Aorta (tissue), 5 donors: ENCODE data around the gene RPRML. TPM values are rescaled to one million over a fixed set of nuclear protein-coding genes. Genes with fewer than 3 reads are reported as not detected.
A peak's percentile ranks its signal among the peaks of the same experiment; 100 is the strongest.
"Not testable (repeated sequence)": the region's sequence is repeated elsewhere in the genome, so short reads cannot be mapped to it uniquely, and the experiment has no call there.

Source experiments
- ATAC-seq: fragments of 200-7000 bp; cut with Tn5 transposase; one replicate; pipeline ENCODE4 v1.9.1; 2022; ENCODE audit warnings: moderate library complexity; ENCODE audit not compliant: low FRiP score
- DNase-seq, 2 donors: peaks; one replicate each; pipeline ENCODE4 v3.0.0-alpha.2; 2020
- H3K27ac ChIP-seq, 2 donors: one replicate each; pipeline ENCODE4 v1.5.1; 2013; ENCODE audit warnings: low read length in 2 of 2, mild to moderate bottlenecking in 2 of 2, moderate library complexity in 2 of 2, control low read depth in 1 of 2, inconsistent platforms in 1 of 2, low read depth in 1 of 2
- H3K27me3 ChIP-seq, 2 donors: one replicate each; pipeline ENCODE4 v1.6.1; 2013; ENCODE audit warnings: control low read depth in 1 of 2, low read length in 1 of 2, mild to moderate bottlenecking in 1 of 2, moderate library complexity in 1 of 2; ENCODE audit not compliant: insufficient read depth in 2 of 2, control insufficient read depth in 1 of 2
- H3K36me3 ChIP-seq, 2 donors: one replicate each; pipeline ENCODE4 v1.6.1; 2013; ENCODE audit warnings: control low read depth in 1 of 2, low read length in 1 of 2, mild to moderate bottlenecking in 1 of 2; ENCODE audit not compliant: insufficient read depth in 2 of 2, control insufficient read depth in 1 of 2
- H3K4me1 ChIP-seq, 2 donors: one replicate each; pipeline ENCODE4 v1.6.1; 2013; ENCODE audit warnings: low read length in 2 of 2, control low read depth in 1 of 2, mild to moderate bottlenecking in 1 of 2, moderate library complexity in 1 of 2; ENCODE audit not compliant: insufficient read depth in 2 of 2, control insufficient read depth in 1 of 2
- H3K4me3 ChIP-seq, 2 donors: one replicate each; pipeline ENCODE4 v1.5.1; 2013; ENCODE audit warnings: low read length in 2 of 2, control low read depth in 1 of 2, mild to moderate bottlenecking in 1 of 2
- H3K9me3 ChIP-seq: one replicate; pipeline ENCODE4 v1.6.1; 2013; ENCODE audit warnings: mild to moderate bottlenecking, low read length; ENCODE audit not compliant: control insufficient read depth
- WGBS, 2 donors: extraction: QIAGEN DNeasy Blood & Tissue Kit; methylation state at CpG; one replicate each; pipeline ENCODE4 v1.1.7; 2013; 5-methylcytosine and 5-hydroxymethylcytosine counted together
- intact Hi-C, 2 donors: fragments of 100-400 bp; cut with DNase I; formaldehyde crosslinking; loops; one replicate each; pipeline versions ENCODE4 v1.14.2 to v1.15.0; 2022
- long read RNA-seq, 2 donors: library from polyadenylated mRNA; unstranded; transcript quantifications; one replicate each; pipeline ENCODE4 v2.0.0, GENCODE V29; 2020 to 2021
- polyA plus RNA-seq, 2 donors: library from polyadenylated mRNA; stranded (reverse); fragments of 200-250 nt; gene quantifications; one replicate each; pipeline ENCODE4 v1.2.3, GENCODE V29; 2013
- total RNA-seq, 2 donors: library from RNA; stranded (reverse); fragmentation: NEBNext Ultra II Directional; extraction: Animal tissue kit (Norgen Biotek cat#: 25700); gene quantifications; one replicate each; pipeline ENCODE4 v1.2.1, GENCODE V29; 2021
- donor health status: healthy with polysubstance abuse.
- donor health status: Bipolar disorder and iron deficiency.
- donor health status: DM: no; HTN: no; CAD: no.
- donor health status: DM: no; HTN: no; CAD: no.
- donor health status: DM: yes; HTN: yes; CAD: no.

RPRML gene
- 1 to 10 TPM in 1 of 2 donors, not detected in 1; 1.4 TPM for total RNA-seq
- under 1 TPM in 1 of 2 donors, not detected in 1; 0.84 TPM for polyA plus RNA-seq
- long read RNA-seq, donor 1 = 0 reads
- long read RNA-seq, donor 2 = 0 reads

DNA sequence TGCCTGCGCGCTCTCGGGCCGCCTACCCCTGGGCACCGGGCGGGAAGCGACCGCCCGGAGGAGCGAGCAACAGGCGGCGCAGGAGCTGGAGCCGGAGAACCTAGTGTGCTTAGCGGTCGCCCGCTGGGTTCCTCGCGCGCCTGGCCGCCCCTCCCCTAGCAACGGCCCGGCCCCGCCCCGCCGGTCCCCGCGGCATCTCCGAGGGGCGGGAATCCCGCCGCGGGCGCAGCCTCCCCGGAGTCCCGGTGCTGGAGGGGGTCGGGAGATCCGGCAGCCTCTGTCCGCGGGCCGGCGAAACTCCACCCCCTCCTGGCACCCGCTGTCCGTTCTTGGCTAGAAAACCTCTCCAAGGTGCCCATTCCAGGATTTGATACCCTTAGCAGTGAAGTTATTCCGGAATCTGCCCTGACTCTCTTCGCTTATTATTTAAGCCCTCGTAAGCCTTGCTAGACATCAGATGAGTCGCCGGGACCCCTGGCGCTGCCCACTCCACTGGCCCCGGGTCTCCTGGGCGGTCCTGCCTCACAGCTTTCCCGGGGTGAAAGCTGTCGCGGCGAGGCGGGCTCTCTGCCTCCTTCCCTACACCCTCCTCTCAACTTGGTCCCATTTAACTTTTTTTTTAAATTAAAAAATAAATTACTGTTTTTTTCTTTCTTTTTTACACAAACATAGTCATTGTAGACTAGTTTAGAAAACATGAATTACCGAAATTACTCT, at the start of gene RPRML:
RPRML (minus strand) TSS at position 107 of the 717 bp plus-strand sequence. CDS start 246 bp downstream, outside the sequence.
- intact Hi-C loops = no loop called here
- no peaks in the 10 kb centered on the region for H3K9me3 ChIP-seq
- DNase-seq (peak; percentile 65 to 84), ATAC-seq (peak; percentile 54)
- no peaks in the 10 kb centered on the region for H3K27me3 ChIP-seq
- H3K27ac ChIP-seq = no peak within 1 kb of the TSS
- H3K4me3 ChIP-seq = peak within 1 kb of the TSS; percentile 48 to 54
- H3K4me1 ChIP-seq = no peaks in the 10 kb centered on the region
- H3K36me3 ChIP-seq = no peaks in the 10 kb centered on the region
- WGBS, 2 donors = 1% methylated on average over 30 to 57 of the region's 57 CpGs

DNA sequence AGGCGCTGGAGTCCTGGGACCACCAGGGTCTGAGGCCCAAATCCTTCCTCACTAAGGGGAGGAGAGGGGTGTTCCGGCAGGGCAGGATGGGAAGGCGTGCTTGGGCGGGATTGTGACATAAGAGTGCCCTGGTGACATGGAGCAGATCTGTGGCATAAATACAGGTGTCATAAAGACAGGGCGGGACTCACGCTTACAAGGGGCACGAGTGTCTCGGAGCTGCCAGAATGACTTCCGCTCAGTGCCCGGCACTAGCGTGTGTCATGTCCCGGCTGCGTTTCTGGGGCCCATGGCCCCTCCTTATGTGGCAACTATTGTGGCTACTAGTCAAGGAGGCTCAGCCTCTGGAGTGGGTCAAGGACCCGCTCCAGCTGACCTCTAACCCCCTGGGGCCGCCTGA, 37.9 kb upstream of the RPRML start:
- H3K27ac ChIP-seq, intact Hi-C loops, ATAC-seq, H3K4me1 ChIP-seq, H3K9me3 ChIP-seq, DNase-seq, H3K4me3 ChIP-seq, H3K27me3 ChIP-seq, H3K36me3 ChIP-seq: not testable (repeated sequence)
- 94% methylated on average over 9 to 11 of the region's 15 CpGs for WGBS, 2 donors

DNA sequence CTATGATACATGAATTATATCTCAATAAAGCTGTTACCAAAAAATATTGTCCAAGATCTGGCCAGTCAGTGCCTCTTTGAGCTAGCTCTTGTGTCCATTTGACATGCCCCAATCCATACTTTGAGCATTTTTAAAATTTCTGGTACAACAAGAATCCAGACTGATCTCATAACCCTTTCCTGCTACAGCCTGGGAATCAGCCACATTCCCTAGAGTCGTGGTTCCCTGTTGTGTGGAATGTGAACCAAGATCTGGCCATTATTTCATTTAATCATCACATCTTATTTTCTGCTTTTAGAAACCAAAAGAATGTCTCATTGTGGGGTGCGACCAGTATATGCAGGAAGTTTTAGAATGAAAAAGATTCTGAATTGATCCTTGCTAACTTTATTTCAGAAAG, 34.3 kb upstream of the RPRML start:
- WGBS, 2 donors = 33 to 34% methylated on average over 2 of the region's 2 CpGs
- intact Hi-C loops = no loop called here
- no peaks in the 10 kb centered on the region for H3K4me1 ChIP-seq
- no peaks in the 10 kb centered on the region for H3K27me3 ChIP-seq
- no peak for DNase-seq
- H3K4me3 ChIP-seq = no peak overlapping the region
- no peak for ATAC-seq
- no peaks in the 10 kb centered on the region for H3K9me3 ChIP-seq
- H3K36me3 ChIP-seq = no peaks in the 10 kb centered on the region
- no peak overlapping the region for H3K27ac ChIP-seq

DNA sequence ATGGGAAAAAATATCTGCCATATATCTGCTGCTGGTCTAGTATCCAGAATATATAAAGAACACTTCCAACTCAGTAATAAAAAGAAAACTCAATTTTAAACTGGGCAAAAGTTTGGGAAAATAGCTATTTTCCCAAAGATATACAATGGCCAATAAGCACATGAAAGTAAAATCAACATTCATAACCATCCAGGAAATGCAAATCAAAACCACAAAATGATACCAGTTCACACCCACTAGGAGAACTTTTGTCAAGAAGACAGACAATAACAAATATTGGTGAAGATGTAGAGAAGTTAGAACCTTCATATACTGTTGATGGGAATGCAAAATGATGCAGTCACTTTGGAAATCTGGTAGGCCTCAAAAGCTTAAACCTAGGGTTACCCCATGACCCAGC, 33.4 kb upstream of the RPRML start:
- Histone ChIP-seq H3K27ac (no peak overlapping the region), H3K4me3 (no peak overlapping the region), H3K27me3 (no peaks in the 10 kb centered on the region), H3K36me3 (no peaks in the 10 kb centered on the region), H3K4me1 (no peaks in the 10 kb centered on the region), H3K9me3 (no peaks in the 10 kb centered on the region)
- DNase-seq (no peak), ATAC-seq (no peak)
- intact Hi-C loops = no loop called here

DNA sequence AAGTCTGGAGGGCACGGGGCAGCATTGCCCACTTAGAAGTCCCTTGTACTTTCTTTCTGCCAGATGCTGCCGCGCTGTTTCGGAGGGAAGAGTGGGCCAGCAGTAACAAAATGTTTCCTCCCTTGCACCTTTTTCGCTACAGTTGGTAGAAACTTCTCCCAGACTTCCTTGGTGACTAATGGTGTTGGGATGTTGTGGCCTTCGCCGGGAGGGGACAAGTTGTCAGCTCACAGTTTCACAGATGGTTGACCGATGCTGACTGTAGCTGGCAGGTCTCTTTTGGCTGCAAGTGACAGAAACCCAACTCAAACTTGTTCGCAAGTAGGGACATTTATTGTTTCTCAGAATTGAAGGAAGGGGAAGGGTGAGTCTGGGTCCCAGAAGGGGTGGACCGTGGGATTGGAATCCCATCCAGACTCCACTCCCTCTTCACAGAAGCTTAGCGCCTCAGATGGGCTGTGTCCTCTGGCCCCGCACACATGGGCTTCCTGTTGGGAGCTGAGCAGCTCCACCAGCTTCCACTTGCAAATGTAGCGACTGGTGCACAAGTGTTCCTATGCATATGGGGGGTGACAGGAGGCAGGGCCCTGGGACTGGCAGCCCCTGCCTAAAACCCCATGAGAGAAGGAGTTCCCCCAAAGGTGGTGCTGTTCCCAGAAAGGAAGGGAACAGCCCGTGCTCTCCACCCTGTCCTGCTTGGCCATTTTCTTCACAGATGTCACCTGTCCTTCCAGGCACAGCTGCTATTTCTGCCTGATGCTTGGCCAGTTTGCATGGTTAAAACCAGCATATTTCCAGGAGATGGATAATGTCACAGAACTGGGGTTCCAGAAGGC, 30.9 kb upstream of the RPRML start:
- Histone ChIP-seq H3K4me3 (no peak overlapping the region), H3K27ac (no peak overlapping the region), H3K9me3 (no peaks in the 10 kb centered on the region), H3K4me1 (no peaks in the 10 kb centered on the region), H3K36me3 (no peaks in the 10 kb centered on the region), H3K27me3 (no peaks in the 10 kb centered on the region)
- 86 to 91% methylated on average over 14 of the region's 14 CpGs for WGBS, 2 donors
- intact Hi-C loops = no loop called here
- ATAC-seq (no peak), DNase-seq (no peak)

DNA sequence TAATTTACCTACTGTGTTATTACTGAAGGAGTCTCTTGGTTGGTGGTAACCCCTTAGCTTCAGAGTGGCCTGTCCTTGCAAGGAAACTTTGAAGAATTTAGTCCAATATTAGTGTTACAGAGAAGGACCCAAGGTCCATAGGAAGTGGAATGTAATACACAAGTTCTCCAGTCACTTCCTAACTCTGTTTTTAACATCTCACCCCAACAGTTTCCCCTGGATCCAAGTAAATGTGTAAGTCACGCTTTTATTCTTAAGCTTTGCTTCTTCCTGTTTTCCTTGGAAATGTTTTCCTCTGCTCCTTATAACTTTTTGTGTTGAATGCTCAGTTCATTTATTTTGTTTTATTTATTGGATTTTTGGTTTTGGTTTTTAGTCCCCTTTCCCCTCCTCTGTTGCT, 25.9 kb upstream of the RPRML start:
- Histone ChIP-seq H3K27me3 (no peaks in the 10 kb centered on the region), H3K27ac (no peak overlapping the region), H3K9me3 (no peaks in the 10 kb centered on the region), H3K4me1 (no peaks in the 10 kb centered on the region), H3K4me3 (no peak overlapping the region), H3K36me3 (no peaks in the 10 kb centered on the region)
- no peak for DNase-seq
- ATAC-seq = no peak
- WGBS, 2 donors = 10 to 22% methylated on average over 1 of the region's 1 CpG
- intact Hi-C loops = loop anchor here in 1 of 2 donors (5.0 kb wide), 1 partner anchor 58 kb away; no protein-coding TSS in a partner anchor

DNA sequence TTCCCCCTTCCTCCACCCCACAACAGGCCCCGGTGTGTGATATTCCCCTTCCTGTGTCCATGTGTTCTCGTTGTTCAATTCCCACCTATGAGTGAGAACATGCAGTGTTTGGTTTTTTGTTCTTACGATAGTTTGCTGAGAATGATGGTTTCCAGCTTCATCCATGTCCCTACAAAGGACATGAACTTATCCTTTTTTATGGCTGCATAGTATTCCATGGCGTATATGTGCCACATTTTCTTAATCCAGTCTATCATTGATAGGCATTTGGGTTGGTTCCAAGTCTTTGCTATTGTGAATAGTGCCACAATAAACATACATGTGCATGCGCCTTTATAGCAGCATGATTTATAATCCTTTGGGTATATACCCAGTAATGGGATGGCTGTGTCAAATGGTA, 24.8 kb upstream of the RPRML start:
- 82 to 83% methylated on average over 4 to 5 of the region's 5 CpGs for WGBS, 2 donors
- ATAC-seq, H3K36me3 ChIP-seq, H3K4me3 ChIP-seq, H3K4me1 ChIP-seq, H3K27ac ChIP-seq, DNase-seq, H3K9me3 ChIP-seq, H3K27me3 ChIP-seq: not testable (repeated sequence)
- intact Hi-C loops = loop anchor here in 1 of 2 donors (5.0 kb wide), 1 partner anchor 57 kb away; no protein-coding TSS in a partner anchor

DNA sequence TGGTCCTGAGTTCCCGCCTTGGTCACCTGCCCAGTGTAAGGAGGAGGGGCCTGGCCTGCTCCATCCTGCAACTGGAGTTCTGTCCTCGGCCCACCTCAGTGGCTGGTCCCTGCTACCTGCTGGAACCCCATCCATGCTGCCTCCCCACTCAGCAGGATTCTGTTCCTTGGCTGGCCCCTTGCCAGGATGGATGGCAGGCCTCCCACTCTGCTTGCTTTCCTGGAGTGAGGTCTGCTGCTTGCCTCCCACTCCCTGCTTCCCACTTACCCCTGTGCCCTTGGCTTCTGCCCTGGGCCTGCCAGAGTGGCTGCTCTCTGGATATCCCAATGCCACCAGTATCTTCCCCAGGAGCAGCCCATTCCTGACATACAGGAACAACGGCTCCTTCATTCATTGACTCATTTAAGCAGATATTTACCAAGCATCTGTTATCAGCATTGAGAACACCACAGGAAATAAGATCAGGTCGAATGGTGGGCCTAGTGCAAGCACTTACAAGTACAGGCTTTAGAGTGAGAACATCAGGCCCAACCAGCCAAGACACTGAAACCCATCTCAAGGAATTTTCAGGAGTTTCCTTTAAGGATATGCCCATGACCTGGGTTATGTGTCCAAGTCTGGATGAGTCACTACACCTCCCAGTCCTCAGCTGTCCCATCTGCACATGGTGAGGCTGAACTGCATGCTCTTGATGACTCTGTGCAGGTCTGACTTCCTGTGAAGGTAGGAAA, 17.0 kb upstream of the RPRML start:
- 59 to 74% methylated on average over 4 of the region's 4 CpGs for WGBS, 2 donors
- no peaks in the 10 kb centered on the region for H3K4me1 ChIP-seq
- no peaks in the 10 kb centered on the region for H3K36me3 ChIP-seq
- no peak for ATAC-seq
- H3K9me3 ChIP-seq = no peaks in the 10 kb centered on the region
- DNase-seq = no peak
- H3K4me3 ChIP-seq = no peak overlapping the region
- intact Hi-C loops = no loop called here
- H3K27me3 ChIP-seq = no peaks in the 10 kb centered on the region
- no peak overlapping the region for H3K27ac ChIP-seq
